ENCODE results near the gene ATP2B1.

DNA sequence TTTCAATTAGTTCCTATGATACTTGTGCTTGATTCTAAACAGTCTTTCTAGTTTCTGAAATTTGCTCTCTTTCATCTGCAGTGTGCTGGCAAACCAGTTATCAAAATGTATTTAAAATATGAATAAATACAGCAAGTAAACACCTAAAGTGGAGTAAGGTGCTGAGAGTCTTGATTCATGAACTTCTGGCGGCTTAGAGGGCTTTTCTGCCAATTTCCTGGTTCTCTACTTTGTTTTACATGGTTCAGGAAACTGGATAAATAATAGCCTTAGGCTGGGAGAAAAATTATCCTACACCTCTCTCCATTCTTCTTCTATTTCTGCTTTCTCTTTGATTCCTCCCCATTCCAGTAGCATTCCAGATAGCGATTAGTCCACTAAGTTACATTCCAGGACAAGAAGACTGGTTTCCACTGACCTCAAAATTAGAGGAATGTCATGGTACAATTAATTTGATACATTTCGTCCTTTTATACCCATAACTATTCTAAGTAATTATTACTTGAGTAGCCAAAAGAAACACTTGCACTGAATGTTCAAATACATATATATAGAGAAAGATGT is 14.9 kb downstream of the ATP2B1 start:
- TF ChIP-seq, protein P1, sequence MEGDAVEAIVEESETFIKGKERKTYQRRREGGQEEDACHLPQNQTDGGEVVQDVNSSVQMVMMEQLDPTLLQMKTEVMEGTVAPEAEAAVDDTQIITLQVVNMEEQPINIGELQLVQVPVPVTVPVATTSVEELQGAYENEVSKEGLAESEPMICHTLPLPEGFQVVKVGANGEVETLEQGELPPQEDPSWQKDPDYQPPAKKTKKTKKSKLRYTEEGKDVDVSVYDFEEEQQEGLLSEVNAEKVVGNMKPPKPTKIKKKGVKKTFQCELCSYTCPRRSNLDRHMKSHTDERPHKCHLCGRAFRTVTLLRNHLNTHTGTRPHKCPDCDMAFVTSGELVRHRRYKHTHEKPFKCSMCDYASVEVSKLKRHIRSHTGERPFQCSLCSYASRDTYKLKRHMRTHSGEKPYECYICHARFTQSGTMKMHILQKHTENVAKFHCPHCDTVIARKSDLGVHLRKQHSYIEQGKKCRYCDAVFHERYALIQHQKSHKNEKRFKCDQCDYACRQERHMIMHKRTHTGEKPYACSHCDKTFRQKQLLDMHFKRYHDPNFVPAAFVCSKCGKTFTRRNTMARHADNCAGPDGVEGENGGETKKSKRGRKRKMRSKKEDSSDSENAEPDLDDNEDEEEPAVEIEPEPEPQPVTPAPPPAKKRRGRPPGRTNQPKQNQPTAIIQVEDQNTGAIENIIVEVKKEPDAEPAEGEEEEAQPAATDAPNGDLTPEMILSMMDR (IDR thresholded peaks at IDR 0.05) = no peak
- no peak for TF ChIP-seq POLR2A (IDR thresholded peaks at IDR 0.05)
